HG02623 (cell line): ENCODE results near the gene EHMT1.
"Not testable (repeated sequence)": the region's sequence is repeated elsewhere in the genome, so short reads cannot be mapped to it uniquely, and the experiment has no call there.

Experiments
- ATAC-seq: cut with Tn5 transposase; IDR thresholded peaks from one replicate; pipeline ENCODE4 v1.9.1; 2021; ENCODE audit warnings: moderate library complexity; ENCODE audit not compliant: unreplicated experiment

Gene EHMT1

DNA sequence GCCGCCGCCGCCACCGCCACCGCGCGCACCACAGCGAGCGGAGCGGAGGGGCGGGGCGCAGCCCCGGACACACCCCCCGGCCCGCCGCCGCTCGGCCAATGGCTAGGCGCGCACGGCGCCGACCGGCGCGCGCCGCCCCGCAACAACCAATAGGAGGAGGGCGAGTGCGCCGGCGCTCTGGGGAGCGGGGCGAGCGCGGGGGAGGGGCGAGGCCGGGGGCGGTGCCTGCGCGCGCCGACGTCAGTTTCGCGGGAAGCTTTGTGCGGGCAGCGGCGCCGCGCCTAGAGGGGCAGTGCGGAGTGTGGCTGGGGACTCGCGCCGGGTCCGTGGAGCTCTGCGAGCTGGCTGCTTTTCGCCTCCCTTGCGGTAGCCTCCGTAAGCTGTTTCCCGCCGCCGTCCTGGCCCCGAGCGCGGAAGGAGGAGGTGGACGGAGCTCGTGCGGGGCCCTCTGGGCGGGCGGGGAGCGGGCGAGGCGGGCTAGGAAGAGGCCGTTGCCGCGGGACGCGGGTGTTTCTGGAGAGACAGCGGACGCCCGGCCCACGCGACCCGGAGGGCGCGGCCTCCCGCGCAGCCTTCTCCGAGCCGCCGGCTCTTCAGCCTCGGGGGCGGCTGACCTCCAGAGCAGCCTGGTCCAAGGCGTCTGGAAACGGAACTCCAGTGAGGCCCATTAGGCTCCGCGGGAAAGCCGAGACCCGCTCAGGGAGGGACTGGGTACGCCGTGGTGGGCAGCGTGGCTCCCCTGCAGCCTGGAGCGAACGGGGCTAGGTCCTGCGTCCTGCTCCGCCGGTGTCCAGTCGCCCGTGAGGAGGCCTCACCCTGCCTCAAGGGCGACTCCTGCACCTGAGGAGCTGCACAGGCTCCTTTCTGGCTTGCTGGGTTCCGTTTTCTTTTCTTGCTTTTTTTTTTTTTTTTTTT is 28.1 kb upstream of the EHMT1 start, which contains the start of gene ZMYND19:
TSS of gene ZMYND19 (minus strand) at position 44 of the 915 bp plus-strand sequence. CDS start 249 bp downstream, outside the sequence.
- ATAC-seq, result peak; percentile 77

- no peak for ATAC-seq
These were observed 26.0 kb upstream of the EHMT1 start for GRCh38 chr9:137592767-137593166.

- ATAC-seq, result no peak
These were observed 25.6 kb upstream of the EHMT1 start for GRCh38 chr9:137593176-137593575.

DNA sequence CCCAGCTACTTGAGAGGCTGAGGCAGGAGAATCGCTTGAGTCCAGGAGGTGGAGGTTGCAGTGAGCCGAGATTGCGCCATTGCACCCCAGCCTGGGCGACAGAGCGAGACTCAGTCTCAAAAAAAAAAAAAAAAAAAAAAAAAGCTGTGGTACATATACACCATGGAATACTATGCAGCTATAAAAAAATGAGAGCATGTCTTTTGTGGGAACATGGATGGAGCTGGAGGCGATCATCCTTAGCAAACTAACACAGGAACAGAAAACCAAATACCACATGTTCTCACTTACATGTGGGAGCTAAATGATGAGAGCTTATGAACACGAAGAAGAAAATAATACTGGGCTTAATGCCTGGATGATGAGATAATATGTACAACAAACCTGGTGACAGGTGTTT is 22.2 kb upstream of the EHMT1 start:
- not testable (repeated sequence) for ATAC-seq

DNA sequence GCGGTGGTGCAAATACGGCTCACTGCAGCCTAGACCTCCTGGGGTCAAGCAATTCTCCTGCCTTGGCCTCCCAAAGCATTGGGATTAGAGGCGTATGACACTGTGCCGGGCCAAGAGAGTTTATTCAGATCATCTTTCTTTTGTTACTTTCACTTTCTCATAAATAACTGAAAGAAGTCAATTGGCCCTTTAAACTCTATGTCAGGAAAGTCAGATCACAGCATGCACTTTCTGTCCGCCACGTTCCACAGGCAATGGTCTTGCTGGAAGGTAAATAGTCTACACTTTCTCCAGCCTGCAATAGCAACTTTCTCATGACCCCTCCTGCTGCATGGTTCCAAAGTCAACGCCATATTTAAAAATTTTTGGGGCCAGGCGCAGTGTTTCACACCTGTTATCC is 19.9 kb upstream of the EHMT1 start:
- no peak for ATAC-seq

DNA sequence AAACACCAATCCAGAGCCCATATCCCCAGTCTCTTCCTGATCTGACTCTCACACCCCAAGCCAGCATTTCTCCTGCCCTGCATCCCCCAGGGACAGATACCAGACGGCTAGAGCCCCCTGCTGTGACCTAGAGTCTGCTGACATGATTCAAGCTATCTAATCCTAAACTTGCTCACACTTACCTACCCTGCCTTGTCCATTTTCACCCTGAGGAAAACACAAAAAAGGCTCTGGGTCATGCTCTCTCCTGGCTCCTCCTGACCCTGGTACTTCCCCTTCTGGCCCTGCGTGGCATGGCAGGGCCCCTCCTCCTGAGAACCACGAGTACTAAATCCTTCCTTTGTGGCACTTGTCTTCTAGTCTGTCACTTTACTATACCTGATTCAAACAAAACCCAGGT is 16.1 kb upstream of the EHMT1 start:
- no peak for ATAC-seq

GRCh38 chr9:137603879-137604278 is 14.9 kb upstream of the EHMT1 start:
- no peak for ATAC-seq

GRCh38 chr9:137604345-137605086 is 14.3 kb upstream of the EHMT1 start:
- no peak for ATAC-seq

DNA sequence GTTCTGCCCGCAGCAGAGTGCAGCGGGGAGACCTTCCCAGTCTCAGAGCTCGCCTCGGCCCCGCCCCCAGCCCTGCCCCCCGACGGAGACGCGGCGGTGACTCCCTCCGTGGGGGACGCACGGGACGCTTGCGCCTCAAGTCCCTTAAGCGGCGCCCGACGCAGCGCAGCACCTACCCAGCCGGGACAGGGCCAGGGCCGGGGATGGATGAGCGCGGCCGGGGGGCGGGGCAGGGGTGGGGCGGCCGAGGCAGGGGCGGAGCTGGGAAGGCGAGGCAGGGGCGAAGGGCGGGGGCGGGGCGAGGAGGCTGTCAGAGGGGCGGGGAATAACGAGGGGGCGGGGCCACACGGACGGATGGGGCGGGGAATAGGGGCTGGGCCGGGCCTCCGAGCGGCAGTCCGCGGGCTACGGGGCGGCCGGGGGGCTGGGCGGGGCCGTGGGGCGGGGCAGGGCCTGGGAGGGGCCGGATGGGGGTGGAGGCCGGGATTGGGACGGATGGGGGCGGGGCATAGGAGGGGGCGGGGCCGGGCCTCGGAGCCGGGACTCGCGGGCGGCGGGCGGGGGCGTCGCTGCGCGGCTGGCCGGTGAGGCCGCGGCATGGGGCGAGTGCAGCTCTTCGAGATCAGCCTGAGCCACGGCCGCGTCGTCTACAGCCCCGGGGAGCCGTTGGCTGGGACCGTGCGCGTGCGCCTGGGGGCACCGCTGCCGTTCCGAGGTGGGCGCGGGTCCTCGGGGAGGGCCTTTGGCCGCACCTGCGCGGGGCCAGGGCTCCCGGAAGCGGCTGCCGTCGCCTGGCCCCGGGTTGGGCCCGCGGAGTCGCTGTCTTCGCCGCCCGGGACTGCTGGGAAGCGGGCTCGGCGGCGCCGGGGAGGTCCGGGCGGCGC is 13.4 kb upstream of the EHMT1 start, which contains the start of gene ARRDC1:
TSS of gene ARRDC1 (plus strand) at position 566 of the 884 bp plus-strand sequence. CDS start at position 598, 32 bp downstream.
- peak; percentile 68 for ATAC-seq

DNA sequence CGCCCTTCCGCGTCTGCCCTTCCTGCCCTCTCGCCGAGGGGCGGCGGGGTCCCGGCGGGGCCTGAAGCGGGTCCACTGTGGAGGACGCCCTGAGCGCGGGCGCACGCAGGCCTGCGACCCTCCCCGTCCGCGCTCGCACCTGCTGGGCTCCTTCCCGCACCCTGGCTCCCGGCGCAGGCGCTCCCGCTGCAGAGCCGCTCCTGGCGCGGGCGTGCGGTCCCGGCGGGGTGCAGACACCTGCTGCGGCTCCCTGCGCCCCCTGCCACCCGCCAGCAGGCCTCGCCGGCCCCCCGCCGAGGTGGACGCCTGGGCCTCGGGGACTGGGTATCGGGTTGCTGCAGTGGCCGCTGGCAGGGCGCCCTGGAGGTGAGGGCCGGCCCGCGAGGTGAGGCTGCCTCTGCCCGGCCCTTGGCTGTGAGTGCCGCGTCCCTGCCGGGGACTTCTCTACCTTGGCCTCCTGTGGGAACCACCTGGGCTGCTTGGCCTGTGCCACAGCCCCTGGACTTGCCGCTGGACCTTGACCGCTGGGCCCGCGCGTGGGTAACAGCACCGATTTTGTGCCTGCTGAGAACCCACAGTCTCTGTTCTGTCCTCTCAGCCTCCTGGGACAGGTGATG is 12.7 kb upstream of the EHMT1 start:
- ATAC-seq, result no peak

GRCh38 chr9:137606734-137607138 is 12.1 kb upstream of the EHMT1 start:
- ATAC-seq, result no peak

DNA sequence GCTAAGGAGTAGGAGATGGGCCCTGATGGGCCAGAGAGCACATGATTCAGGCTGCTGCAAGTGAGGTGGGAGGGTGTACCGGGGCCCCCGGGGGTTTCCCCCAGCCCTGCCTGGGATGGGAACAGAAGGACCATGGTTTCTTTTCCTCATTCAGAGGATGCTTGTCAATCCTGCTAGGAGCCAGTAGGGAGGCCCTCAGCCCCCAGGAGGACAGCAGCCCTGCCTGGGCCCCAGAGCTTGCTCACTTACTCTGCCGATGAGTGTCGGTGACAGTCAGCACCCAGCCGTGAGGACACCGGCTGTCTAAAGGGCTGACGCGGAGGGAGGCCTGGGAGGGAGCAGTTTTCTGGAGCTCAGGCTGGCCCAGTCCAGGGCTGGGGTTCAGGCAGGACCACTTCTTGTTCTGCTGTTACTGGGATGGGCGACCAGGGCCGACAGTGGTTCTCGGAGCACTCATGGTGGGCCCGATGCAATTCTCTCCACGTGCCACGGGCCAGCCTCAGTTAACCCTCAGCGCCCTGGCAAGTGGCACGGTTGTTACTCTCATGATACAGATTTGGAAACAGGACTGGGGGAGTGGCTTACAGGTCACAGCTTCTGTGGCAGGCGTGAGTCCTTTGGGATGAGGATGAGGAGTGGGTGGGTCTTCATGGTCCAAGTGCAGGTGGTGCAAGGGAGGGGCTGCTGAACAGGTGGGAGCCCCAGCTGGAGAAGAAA is 11.5 kb upstream of the EHMT1 start:
- ATAC-seq, result no peak

DNA sequence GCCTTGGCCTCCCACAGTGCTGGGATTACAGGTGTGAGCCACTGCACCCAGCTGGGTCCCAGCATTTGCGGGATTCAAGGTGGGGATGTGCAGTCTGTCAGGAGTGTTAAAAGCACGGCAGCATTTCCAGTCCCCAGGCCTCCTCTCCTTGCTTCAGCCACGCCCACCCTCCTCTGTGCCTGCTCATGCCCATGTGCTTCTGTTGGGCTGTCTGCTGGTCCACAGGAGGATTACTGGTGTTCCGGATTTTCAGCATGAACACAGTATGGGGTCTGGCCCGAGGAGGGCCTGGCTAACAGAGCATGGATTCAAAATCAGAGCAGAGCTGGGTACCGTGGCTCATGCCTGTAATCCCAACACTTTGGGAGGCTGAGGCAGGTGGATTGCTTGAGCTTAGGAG is 7.9 kb upstream of the EHMT1 start:
- no peak for ATAC-seq

DNA sequence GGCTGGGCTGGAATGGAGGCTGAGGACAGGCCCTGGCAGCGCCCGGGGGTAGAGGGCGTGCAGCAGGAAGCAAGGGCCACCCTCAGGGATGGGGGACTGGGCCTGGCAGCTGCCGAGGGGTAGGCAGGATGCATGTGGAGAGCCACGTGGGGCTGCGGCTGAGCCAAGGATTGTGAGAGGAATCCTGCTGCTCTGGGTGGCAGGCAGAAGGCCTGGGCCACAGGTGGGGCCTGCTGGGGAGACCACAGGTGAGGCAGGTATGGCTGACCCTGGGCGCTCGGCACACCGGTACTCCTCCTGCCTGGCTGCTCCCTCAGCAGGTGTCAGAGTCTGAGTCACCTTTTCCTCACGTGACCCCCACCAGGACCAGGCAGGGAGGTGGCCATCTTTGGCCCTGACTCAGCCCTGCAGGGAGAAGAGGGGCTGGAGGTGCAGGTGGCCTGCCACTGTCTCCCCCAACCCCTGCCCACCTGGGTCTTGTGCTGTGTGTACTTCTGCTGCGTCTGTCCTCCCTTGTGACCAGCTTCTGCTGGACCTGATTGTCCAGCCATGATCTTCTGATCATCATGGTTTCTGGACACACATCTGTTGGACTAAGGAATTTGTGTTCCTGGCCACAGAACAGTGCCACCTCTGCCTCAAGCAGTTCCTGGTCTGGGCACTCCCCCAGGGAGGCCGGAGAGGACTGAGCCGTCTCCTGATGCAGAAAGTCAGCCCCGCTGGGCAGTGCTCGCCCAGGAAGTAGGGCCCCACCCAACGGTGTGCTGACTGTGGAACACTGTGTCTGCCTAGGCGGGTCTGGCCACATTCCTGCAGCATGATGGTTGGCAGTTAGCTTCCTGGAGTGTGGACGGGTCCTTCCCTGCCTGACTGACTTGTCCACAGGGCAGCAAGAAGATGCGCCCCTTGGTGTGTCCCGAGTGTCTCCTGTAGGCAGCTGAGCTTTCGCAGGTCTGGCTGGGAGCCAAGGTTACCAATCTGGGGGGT is 6.9 kb upstream of the EHMT1 start:
- ATAC-seq, result no peak

DNA sequence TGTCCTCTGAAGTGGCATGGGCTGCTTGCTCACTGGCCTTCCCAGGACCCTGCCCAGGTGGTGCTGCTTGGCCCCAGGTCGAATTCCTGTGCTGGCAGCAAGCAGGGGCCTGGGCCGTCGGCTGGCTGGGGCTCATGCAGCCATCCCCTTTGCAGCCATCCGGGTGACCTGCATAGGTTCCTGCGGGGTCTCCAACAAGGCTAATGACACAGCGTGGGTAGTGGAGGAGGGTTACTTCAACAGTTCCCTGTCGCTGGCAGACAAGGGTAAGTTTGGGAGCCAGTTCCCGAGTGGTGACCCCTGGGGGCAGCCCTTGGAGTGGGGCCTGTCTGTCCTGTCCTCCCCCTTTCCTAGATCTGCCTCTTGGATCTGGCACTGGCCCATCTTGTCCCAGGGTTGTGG is 6.1 kb upstream of the EHMT1 start:
- no peak for ATAC-seq

DNA sequence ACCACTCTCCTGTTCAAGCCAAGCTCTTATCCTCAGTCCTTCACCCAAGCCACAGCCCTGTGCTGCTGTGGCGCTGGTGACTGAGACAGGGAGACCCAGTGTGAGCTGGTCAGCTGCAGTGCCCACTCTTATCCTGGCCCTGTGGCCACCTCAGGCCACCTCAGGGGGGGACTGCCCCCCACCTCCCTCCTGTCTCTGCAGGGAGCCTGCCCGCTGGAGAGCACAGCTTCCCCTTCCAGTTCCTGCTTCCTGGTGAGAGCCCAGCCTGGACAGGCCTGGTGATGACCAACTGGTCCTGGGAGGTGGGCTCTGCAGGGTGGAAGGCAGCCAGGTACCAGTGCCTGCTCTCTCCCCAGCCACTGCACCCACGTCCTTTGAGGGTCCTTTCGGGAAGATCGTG is 5.5 kb upstream of the EHMT1 start:
- ATAC-seq, result no peak

DNA sequence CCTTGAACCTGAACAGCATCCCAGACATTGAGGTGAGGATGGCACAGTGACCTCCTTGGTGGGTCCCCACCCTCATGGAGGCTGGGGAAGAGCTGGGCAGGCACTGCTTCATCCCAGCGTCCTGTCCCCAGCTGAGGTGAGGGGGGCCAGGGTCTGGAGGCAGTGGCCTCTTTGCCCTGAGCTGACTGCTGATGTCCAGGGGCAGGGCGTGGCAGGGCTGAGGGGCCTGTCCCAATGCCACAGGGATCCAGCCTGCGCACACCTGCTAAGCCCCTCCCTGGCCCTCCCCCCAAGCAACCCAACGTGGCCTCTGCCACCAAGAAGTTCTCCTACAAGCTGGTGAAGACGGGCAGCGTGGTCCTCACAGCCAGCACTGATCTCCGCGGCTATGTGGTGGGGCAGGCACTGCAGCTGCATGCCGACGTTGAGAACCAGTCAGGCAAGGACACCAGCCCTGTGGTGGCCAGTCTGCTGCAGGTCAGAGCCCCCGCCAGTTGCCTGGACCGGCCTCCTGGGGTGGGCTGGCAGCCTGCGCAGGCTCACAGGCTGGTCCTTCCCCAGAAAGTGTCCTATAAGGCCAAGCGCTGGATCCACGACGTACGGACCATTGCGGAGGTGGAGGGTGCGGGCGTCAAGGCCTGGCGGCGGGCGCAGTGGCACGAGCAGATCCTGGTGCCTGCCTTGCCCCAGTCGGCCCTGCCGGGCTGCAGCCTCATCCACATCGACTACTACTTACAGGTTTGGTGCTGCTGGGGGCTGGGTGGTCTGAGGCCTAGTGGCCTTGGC is 4.9 kb upstream of the EHMT1 start:
- ATAC-seq, result no peak
